Upper lobe of left lung (tissue), 6 donors: ENCODE data around the gene CETP. TPM values are rescaled to one million over a fixed set of nuclear protein-coding genes. Genes with fewer than 3 reads are reported as not detected.

ENCODE experiments used
- ATAC-seq, 2 donors: fragments of 200-7000 bp; cut with Tn5 transposase; one replicate each; pipeline ENCODE4 v1.9.1; 2022; ENCODE audit warnings: mild to moderate bottlenecking in 2 of 2, moderate library complexity in 2 of 2; ENCODE audit not compliant: low FRiP score in 2 of 2
- DNase-seq, 2 donors: peaks; one replicate each; pipeline ENCODE4 v3.0.0-alpha.2; 2019 to 2020
- H3K27ac ChIP-seq, 4 donors: fragments of 200-600 bp; sonication (generic); one replicate each; pipeline ENCODE4 v1.5.1; 2016 to 2019
- H3K27me3 ChIP-seq, 4 donors: fragments of 200-600 bp; sonication (generic); one replicate each; pipeline ENCODE4 v1.5.1; 2017 to 2019
- H3K36me3 ChIP-seq, 4 donors: fragments of 200-600 bp; sonication (generic); one replicate each; pipeline ENCODE4 v1.5.1; 2016 to 2019
- H3K4me1 ChIP-seq, 4 donors: fragments of 200-600 bp; sonication (generic); one replicate each; pipeline ENCODE4 v1.5.1; 2018 to 2019
- H3K4me3 ChIP-seq, 4 donors: fragments of 200-600 bp; sonication (generic); one replicate each; pipeline ENCODE4 v1.5.1; 2017 to 2019; ENCODE audit warnings: mild to moderate bottlenecking in 2 of 4, moderate library complexity in 1 of 4
- H3K9me3 ChIP-seq, 4 donors: fragments of 200-600 bp; sonication (generic); one replicate each; pipeline ENCODE4 v1.5.1; 2018 to 2019
- CTCF ChIP-seq, 6 experiments: fragments of 450-650 bp in 4 of 6; fragments of 200-600 bp in 2 of 6; sonication (generic) in 2 of 6; IDR thresholded peaks; one replicate each; pipeline ENCODE4 v1.5.1; 2016 to 2019; ENCODE audit warnings: antibody characterized with exemption in 6 of 6
- EP300 ChIP-seq, 4 donors: sonication (generic); formaldehyde crosslinking; IDR thresholded peaks; one replicate each; pipeline ENCODE4 v1.5.1; 2017; ENCODE audit warnings: antibody characterized with exemption in 4 of 4, control low read depth in 2 of 4
- POLR2A ChIP-seq, 4 donors: fragments of 450-650 bp; IDR thresholded peaks; one replicate each; pipeline ENCODE4 v1.5.1; 2016 to 2017; ENCODE audit warnings: antibody characterized with exemption in 4 of 4, mild to moderate bottlenecking in 2 of 4
- POLR2AphosphoS5 ChIP-seq, 2 donors: sonication (generic); formaldehyde crosslinking; IDR thresholded peaks; one replicate each; pipeline ENCODE4 v1.5.1; 2017; ENCODE audit warnings: antibody characterized with exemption in 2 of 2
- WGBS, 2 donors: methylation state at CpG; one replicate each; pipeline ENCODE4 v1.1.5; 2017 to 2018; 5-methylcytosine and 5-hydroxymethylcytosine counted together
- total RNA-seq, 6 donors: library from RNA; depleted of rRNA in 4 of 6; stranded (reverse); fragments of >200 nt in 4 of 6; gene quantifications; one replicate each; pipeline versions ENCODE4 v1.1.0 to v1.2.1, GENCODE V29; 2016 to 2021
- donor health status: DM: no; HTN: no; CAD: no; lungs with moderate emphysema.
- donor health status: DM: no; HTN: yes; CAD: no; lungs with severe emphysema.

The CETP gene
- total RNA-seq, 6 donors from 2014 or later: 0.29 to 1.5 (median 0.91) TPM; not detected in 1

DNA sequence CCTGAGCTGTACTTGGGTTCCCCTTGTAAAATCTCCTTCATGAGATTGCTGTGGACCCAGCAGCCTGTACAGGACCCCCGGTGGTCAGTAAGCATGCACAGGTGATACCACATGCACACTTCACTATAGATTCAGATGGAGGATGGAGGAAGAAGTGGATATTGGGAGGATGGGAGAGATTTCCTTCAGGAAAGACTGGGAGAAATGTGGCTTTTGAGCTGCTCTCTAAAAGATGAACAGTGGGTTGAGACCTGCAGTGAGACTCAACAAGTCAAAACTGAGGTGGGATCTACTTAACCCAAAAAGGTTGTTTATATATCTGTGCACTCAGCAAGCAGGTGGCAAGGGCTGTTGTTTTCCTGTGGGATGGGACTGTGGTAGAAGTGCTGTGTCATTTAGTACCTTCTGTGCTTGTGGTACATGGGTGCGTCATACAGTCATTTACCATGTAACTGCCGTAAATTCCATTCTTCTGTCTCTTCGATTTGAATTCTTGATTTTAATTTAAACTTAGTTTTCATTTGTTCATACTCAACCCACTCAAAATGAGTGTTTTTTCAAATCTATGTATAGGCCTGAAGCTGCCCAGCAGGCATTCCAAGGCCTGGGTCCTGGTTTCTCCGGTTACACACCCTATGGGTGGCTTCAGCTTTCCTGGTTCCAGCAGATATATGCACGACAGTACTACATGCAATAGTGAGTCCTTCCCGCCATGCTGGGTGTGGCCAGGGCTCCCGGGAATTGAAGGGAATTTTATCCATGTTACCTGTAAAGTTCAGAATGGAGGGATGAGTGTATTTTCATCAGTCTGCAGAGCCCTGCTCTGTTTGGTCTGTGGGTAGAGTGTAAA, 22.9 kb upstream of the CETP start:
- peak overlapping the region in 2 of 4 donors; percentile 45 to 67 for H3K27ac ChIP-seq
- ATAC-seq (no peak), DNase-seq (no peak)
- H3K4me3 ChIP-seq: peak overlapping the region in 1 of 4 donors; percentile 22
- H3K27me3 ChIP-seq: no peaks in the 10 kb centered on the region
- H3K9me3 ChIP-seq: no peaks in the 10 kb centered on the region
- TF ChIP-seq EP300 (IDR thresholded peaks at IDR 0.05) (peak in 1 of 4 donors; percentile 10), CTCF (IDR thresholded peaks at IDR 0.05) (no peak), POLR2A (IDR thresholded peaks at IDR 0.05) (peak in 2 of 4 donors; percentile 10 to 30)
- peaks cover 32 to 69% (median 62%) of the 10 kb centered on the region in 4 donors for H3K4me1 ChIP-seq
- 65 to 70% methylated on average over 8 of the region's 8 CpGs for WGBS, 2 donors
- peaks cover 83 to 97% (median 85%) of the 10 kb centered on the region in 4 donors for H3K36me3 ChIP-seq

GRCh38 chr16:56939801-56940200, 21.9 kb upstream of the CETP start:
- no peak for DNase-seq
- peaks cover 35 to 69% (median 55%) of the 10 kb centered on the region in 4 donors for H3K4me1 ChIP-seq
- peaks cover 92 to 100% (median 94%) of the 10 kb centered on the region in 4 donors for H3K36me3 ChIP-seq
- no peak for TF ChIP-seq POLR2A (IDR thresholded peaks at IDR 0.05)
- TF ChIP-seq CTCF (IDR thresholded peaks at IDR 0.05): no peak
- no peak for TF ChIP-seq POLR2AphosphoS5 (IDR thresholded peaks at IDR 0.05)
- no peak for TF ChIP-seq EP300 (IDR thresholded peaks at IDR 0.05)
- H3K4me3 ChIP-seq: no peak overlapping the region
- H3K27me3 ChIP-seq: no peaks in the 10 kb centered on the region
- ATAC-seq: no peak
- peak overlapping the region in 1 of 4 donors; percentile 45 for H3K27ac ChIP-seq
- H3K9me3 ChIP-seq: no peaks in the 10 kb centered on the region
- WGBS, 2 donors: 56 to 61% methylated on average over 4 of the region's 4 CpGs

GRCh38 chr16:56941092-56941491, 20.7 kb upstream of the CETP start:
- Histone ChIP-seq H3K36me3 (peaks cover 90 to 99% (median 93%) of the 10 kb centered on the region in 4 donors), H3K4me1 (peaks cover 29 to 59% (median 42%) of the 10 kb centered on the region in 4 donors), H3K27ac (peak overlapping the region in 1 of 4 donors; percentile 5), H3K9me3 (no peaks in the 10 kb centered on the region), H3K27me3 (no peaks in the 10 kb centered on the region), H3K4me3 (no peak overlapping the region)
- WGBS, 2 donors: 62 to 72% methylated on average over 2 of the region's 2 CpGs
- ATAC-seq: no peak
- TF ChIP-seq EP300 (IDR thresholded peaks at IDR 0.05) (no peak), CTCF (IDR thresholded peaks at IDR 0.05) (no peak), POLR2A (IDR thresholded peaks at IDR 0.05) (no peak), POLR2AphosphoS5 (IDR thresholded peaks at IDR 0.05) (no peak)
- DNase-seq: no peak

- Histone ChIP-seq H3K27me3 (no peaks in the 10 kb centered on the region), H3K9me3 (no peaks in the 10 kb centered on the region), H3K27ac (peak overlapping the region in 1 of 4 donors; percentile 16), H3K36me3 (peaks cover 84 to 96% (median 88%) of the 10 kb centered on the region in 4 donors), H3K4me3 (no peak overlapping the region), H3K4me1 (peaks cover 23 to 51% (median 37%) of the 10 kb centered on the region in 4 donors)
- TF ChIP-seq EP300 (IDR thresholded peaks at IDR 0.05): no peak
- no peak for TF ChIP-seq CTCF (IDR thresholded peaks at IDR 0.05)
- no peak for TF ChIP-seq POLR2AphosphoS5 (IDR thresholded peaks at IDR 0.05)
- TF ChIP-seq POLR2A (IDR thresholded peaks at IDR 0.05): no peak
- WGBS, 2 donors: 65 to 81% methylated on average over 6 to 9 of the region's 9 CpGs
- no peak for ATAC-seq
- no peak for DNase-seq
Measured at GRCh38 chr16:56941856-56942331, 19.9 kb upstream of the CETP start.
